LNCAP (cell line): ENCODE measurements around the gene BRD7.

Experiments used
- TF ChIP-seq, protein P1 (sequence below): fragments of 450-650 bp; IDR thresholded peaks from 2 replicates; pipeline ENCODE4 v1.5.1; 2017; ENCODE audit warnings: mild to moderate bottlenecking

Gene BRD7

GRCh38 chr16:50308237-50308965, 60.4 kb downstream of the BRD7 start:
- TF ChIP-seq, protein P1, sequence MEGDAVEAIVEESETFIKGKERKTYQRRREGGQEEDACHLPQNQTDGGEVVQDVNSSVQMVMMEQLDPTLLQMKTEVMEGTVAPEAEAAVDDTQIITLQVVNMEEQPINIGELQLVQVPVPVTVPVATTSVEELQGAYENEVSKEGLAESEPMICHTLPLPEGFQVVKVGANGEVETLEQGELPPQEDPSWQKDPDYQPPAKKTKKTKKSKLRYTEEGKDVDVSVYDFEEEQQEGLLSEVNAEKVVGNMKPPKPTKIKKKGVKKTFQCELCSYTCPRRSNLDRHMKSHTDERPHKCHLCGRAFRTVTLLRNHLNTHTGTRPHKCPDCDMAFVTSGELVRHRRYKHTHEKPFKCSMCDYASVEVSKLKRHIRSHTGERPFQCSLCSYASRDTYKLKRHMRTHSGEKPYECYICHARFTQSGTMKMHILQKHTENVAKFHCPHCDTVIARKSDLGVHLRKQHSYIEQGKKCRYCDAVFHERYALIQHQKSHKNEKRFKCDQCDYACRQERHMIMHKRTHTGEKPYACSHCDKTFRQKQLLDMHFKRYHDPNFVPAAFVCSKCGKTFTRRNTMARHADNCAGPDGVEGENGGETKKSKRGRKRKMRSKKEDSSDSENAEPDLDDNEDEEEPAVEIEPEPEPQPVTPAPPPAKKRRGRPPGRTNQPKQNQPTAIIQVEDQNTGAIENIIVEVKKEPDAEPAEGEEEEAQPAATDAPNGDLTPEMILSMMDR: no peak

DNA sequence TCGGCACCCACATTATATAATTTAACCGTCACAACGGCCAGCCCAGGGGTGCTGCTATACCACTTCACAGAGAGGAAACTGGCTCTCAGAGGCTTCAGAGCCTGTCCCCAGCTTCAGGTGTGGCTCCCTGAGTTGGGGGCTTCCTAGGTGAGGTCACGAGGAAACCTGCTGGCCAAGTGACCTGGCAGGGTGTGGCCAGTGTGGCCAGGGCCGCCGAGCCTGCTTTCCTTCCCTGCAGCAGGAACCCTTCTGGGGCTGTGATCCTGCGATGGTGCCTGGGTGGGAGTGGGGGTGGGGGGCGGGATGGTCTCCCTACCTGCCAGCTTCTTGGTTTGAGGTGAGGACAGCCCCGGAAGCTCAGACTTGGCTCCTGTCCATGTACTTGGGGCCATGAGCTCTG, 62.5 kb downstream of the BRD7 start:
- TF ChIP-seq, protein P1: no peak

DNA sequence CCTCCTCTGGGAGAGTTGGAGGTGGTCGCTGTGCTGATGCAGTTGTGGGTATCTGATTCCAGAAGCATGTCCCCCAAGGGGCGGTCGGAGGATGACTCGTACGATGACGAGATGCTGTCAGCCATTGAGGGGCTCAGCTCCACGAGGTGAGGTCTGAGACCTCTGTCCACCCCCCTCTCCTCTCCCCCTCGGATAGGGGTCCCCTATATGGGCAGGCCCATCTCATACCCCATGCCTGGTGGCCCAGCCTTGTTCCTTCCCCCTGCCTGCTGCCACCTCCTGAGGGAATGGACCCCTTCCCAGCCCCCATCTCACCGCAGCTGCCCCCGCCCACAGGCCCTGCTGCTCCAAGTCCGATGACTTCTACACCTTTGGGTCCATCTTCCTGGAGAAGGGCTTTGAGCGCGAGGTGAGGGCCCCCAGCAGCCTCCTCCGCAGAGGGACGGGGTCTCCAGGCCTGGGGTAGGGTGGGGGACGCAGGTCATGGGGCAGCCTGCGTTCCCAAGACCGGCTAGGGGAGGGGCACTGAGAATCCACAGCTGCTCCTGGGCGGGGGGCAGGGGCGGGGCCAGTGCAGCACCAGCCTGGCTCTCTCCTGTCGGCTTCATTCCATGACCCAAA, 63.2 kb downstream of the BRD7 start:
- TF ChIP-seq, protein P1: no peak

- TF ChIP-seq, protein P1: no peak
Observed at GRCh38 chr16:50304467-50305440, 64.0 kb downstream of the BRD7 start.

DNA sequence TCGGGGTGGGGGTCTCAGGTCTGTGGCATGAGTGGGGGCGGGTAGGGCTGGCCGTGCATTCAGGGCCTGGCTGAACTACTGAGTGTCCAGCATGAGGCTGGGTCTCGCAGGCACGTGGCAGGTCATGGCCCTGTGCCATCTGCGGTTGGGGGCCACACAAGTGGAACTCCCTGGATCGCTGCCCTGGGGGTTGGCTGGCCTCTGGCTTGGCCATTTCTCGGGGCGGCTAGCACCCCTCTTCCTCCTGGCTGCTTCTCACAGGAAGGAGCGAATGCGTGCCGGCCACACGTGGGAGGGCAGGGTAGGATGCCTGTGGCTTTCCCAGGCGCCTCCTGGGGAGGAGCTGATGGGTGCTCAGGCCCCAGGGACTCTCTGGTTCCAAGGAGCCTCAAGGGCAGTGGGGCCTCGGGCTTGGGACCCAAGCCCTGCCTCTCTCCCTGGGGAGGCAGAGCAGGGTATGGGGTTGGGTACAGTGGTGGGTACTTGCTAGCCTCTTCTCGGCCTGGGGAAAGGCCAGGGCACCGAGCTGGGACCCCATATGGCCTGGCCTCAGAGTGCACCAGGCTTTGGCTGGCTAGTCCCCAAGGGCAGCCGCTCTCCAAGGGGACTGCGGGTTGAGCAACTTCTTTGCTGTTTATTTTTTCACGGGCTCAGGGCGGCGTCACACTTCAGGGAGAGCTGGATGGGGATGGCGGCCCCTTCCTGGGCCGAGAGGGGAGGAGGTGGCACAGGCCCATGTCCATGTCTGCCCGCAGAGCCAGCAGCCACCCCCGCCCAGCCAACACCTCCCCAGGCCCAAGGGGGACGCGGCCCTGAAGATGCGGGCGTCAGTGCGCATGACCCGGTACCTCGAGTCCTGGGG, 65.0 kb downstream of the BRD7 start:
- TF ChIP-seq, protein P1: no peak

DNA sequence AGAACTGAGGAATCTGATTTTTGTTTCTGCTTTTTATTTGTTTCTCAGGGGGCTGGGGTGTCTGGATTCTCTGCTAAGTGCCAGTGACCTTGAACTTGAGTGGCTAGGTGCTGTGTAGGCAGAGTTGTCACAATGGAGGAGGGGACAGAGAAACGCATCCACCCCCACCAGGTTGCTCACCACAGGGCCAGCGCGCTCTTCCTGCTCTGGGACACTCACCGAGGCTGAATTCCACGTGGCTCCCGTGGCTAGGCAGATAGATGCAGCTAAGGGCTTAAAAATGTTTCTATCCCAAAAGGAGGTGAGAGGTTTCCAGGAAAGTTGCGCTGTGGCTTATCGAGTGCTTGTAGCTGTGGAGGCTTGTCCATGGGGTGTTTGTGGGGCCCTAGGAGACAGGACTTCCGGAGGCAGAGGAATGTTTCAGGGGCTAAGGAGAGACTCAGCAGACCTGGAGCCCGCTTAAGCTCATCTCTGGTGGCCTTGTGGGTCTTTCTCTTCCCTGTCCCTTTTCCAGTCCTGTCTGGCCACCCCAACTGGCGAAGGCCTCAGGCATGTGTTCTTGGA, 65.7 kb downstream of the BRD7 start:
- TF ChIP-seq, protein P1: no peak
